ENCODE results near the gene PRRC2A.

DNA sequence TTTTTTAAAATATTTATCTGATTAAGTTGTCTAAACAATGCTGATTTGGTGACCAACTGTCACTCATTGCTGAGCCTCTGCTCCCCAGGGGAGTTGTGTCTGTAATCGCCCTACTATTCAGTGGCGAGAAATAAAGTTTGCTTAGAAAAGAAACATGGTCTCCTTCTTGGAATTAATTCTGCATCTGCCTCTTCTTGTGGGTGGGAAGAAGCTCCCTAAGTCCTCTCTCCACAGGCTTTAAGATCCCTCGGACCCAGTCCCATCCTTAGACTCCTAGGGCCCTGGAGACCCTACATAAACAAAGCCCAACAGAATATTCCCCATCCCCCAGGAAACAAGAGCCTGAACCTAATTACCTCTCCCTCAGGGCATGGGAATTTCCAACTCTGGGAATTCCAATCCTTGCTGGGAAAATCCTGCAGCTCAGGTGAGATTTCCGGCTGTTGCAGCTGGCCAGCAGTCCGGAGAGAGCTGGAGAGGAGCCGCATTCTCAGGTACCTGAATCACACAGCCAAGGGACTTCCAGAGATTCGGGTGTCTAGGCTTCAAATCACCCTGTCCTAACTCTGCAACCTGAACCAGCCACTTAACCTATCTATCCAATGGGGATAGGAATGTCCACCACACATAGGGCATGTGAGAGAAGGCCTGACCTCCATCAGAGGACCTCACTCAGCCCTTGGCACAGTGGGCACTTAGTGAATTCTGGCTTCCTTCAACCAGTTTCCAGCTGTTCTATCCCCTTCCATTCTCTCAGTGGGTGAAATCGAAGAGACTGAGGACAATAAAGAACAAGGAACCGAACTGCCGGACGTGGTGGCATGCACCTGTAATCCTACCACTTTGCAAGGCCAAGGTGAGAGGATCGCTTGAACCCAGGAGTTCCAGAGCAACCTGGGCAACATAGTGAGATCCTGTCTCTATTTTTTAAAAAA is 42.1 kb upstream of the PRRC2A start:
- TF ChIP-seq POLR2AphosphoS5 (IDR thresholded peaks at IDR 0.05; ENCODE audit: low read depth) = peak; percentile 75; the same call in 1 of the 2 replicates
- TF ChIP-seq, protein P1, sequence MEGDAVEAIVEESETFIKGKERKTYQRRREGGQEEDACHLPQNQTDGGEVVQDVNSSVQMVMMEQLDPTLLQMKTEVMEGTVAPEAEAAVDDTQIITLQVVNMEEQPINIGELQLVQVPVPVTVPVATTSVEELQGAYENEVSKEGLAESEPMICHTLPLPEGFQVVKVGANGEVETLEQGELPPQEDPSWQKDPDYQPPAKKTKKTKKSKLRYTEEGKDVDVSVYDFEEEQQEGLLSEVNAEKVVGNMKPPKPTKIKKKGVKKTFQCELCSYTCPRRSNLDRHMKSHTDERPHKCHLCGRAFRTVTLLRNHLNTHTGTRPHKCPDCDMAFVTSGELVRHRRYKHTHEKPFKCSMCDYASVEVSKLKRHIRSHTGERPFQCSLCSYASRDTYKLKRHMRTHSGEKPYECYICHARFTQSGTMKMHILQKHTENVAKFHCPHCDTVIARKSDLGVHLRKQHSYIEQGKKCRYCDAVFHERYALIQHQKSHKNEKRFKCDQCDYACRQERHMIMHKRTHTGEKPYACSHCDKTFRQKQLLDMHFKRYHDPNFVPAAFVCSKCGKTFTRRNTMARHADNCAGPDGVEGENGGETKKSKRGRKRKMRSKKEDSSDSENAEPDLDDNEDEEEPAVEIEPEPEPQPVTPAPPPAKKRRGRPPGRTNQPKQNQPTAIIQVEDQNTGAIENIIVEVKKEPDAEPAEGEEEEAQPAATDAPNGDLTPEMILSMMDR (IDR thresholded peaks at IDR 0.05; ENCODE audit: insufficient read depth, low read length) = no peak
- TF ChIP-seq, protein P2, sequence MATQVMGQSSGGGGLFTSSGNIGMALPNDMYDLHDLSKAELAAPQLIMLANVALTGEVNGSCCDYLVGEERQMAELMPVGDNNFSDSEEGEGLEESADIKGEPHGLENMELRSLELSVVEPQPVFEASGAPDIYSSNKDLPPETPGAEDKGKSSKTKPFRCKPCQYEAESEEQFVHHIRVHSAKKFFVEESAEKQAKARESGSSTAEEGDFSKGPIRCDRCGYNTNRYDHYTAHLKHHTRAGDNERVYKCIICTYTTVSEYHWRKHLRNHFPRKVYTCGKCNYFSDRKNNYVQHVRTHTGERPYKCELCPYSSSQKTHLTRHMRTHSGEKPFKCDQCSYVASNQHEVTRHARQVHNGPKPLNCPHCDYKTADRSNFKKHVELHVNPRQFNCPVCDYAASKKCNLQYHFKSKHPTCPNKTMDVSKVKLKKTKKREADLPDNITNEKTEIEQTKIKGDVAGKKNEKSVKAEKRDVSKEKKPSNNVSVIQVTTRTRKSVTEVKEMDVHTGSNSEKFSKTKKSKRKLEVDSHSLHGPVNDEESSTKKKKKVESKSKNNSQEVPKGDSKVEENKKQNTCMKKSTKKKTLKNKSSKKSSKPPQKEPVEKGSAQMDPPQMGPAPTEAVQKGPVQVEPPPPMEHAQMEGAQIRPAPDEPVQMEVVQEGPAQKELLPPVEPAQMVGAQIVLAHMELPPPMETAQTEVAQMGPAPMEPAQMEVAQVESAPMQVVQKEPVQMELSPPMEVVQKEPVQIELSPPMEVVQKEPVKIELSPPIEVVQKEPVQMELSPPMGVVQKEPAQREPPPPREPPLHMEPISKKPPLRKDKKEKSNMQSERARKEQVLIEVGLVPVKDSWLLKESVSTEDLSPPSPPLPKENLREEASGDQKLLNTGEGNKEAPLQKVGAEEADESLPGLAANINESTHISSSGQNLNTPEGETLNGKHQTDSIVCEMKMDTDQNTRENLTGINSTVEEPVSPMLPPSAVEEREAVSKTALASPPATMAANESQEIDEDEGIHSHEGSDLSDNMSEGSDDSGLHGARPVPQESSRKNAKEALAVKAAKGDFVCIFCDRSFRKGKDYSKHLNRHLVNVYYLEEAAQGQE (IDR thresholded peaks at IDR 0.05; ENCODE audit: insufficient replicate concordance, low read depth) = no peak
